Measurements from ENCODE around the gene SKAP2.
"Not testable (repeated sequence)": the region's sequence is repeated elsewhere in the genome, so short reads cannot be mapped to it uniquely, and the experiment has no call there.

The SKAP2 gene

GRCh38 chr7:26836793-26837192 lies 27.6 kb downstream of the SKAP2 start:
- H3K27ac ChIP-seq (ENCODE audit: low read length); H3K27me3 ChIP-seq (ENCODE audit: control insufficient read depth, insufficient read depth, low read length); H3K4me3 ChIP-seq (ENCODE audit: low read length); DNase-seq (ENCODE audit: low read depth, low spot score); H3K4me1 ChIP-seq (ENCODE audit: control insufficient read depth, insufficient read depth, low read length); H3K9me3 ChIP-seq (ENCODE audit: control insufficient read depth, insufficient read depth, low read length); H3K36me3 ChIP-seq (ENCODE audit: control insufficient read depth, insufficient read depth, low read length): not testable (repeated sequence)
- no CpG with 5 or more reads among the region's 3 CpGs for WGBS (ENCODE audit: insufficient coverage, insufficient read length)

- Histone ChIP-seq H3K4me3 (ENCODE audit: low read length) (no peak overlapping the region), H3K27me3 (ENCODE audit: control insufficient read depth, insufficient read depth, low read length) (no peaks in the 10 kb centered on the region), H3K4me1 (ENCODE audit: control insufficient read depth, insufficient read depth, low read length) (no peaks in the 10 kb centered on the region), H3K36me3 (ENCODE audit: control insufficient read depth, insufficient read depth, low read length) (no peaks in the 10 kb centered on the region), H3K9me3 (ENCODE audit: control insufficient read depth, insufficient read depth, low read length) (no peaks in the 10 kb centered on the region), H3K27ac (ENCODE audit: low read length) (no peak overlapping the region)
- no peak for DNase-seq (ENCODE audit: low read depth, low spot score)
- WGBS (ENCODE audit: insufficient coverage, insufficient read length) = no CpG with 5 or more reads among the region's 3 CpGs
These were observed 49.0 kb downstream of the SKAP2 start for GRCh38 chr7:26815426-26815825.

GRCh38 chr7:26813432-26813831 lies 51.0 kb downstream of the SKAP2 start:
- no peak overlapping the region for H3K27ac ChIP-seq (ENCODE audit: low read length)
- no peak overlapping the region for H3K4me3 ChIP-seq (ENCODE audit: low read length)
- H3K4me1 ChIP-seq (ENCODE audit: control insufficient read depth, insufficient read depth, low read length) = no peaks in the 10 kb centered on the region
- H3K27me3 ChIP-seq (ENCODE audit: control insufficient read depth, insufficient read depth, low read length) = no peaks in the 10 kb centered on the region
- H3K9me3 ChIP-seq (ENCODE audit: control insufficient read depth, insufficient read depth, low read length) = no peaks in the 10 kb centered on the region
- WGBS (ENCODE audit: insufficient coverage, insufficient read length) = no CpG with 5 or more reads among the region's 2 CpGs
- DNase-seq (ENCODE audit: low read depth, low spot score) = no peak
- H3K36me3 ChIP-seq (ENCODE audit: control insufficient read depth, insufficient read depth, low read length) = no peaks in the 10 kb centered on the region

- Histone ChIP-seq H3K4me1 (ENCODE audit: control insufficient read depth, insufficient read depth, low read length) (no peaks in the 10 kb centered on the region), H3K9me3 (ENCODE audit: control insufficient read depth, insufficient read depth, low read length) (no peaks in the 10 kb centered on the region), H3K27me3 (ENCODE audit: control insufficient read depth, insufficient read depth, low read length) (no peaks in the 10 kb centered on the region), H3K36me3 (ENCODE audit: control insufficient read depth, insufficient read depth, low read length) (no peaks in the 10 kb centered on the region), H3K4me3 (ENCODE audit: low read length) (no peak overlapping the region), H3K27ac (ENCODE audit: low read length) (no peak overlapping the region)
- no peak for DNase-seq (ENCODE audit: low read depth, low spot score)
- WGBS (ENCODE audit: insufficient coverage, insufficient read length) = no CpG with 5 or more reads among the region's 2 CpGs
These were observed 69.8 kb downstream of the SKAP2 start for GRCh38 chr7:26794541-26794940.

GRCh38 chr7:26792576-26792975 lies 71.8 kb downstream of the SKAP2 start:
- Histone ChIP-seq H3K4me3 (ENCODE audit: low read length) (no peak overlapping the region), H3K27ac (ENCODE audit: low read length) (no peak overlapping the region), H3K9me3 (ENCODE audit: control insufficient read depth, insufficient read depth, low read length) (no peaks in the 10 kb centered on the region), H3K36me3 (ENCODE audit: control insufficient read depth, insufficient read depth, low read length) (no peaks in the 10 kb centered on the region), H3K4me1 (ENCODE audit: control insufficient read depth, insufficient read depth, low read length) (no peaks in the 10 kb centered on the region), H3K27me3 (ENCODE audit: control insufficient read depth, insufficient read depth, low read length) (no peaks in the 10 kb centered on the region)
- DNase-seq (ENCODE audit: low read depth, low spot score) = no peak

GRCh38 chr7:26792006-26792405 lies 72.4 kb downstream of the SKAP2 start:
- H3K36me3 ChIP-seq (ENCODE audit: control insufficient read depth, insufficient read depth, low read length) = no peaks in the 10 kb centered on the region
- no peak overlapping the region for H3K4me3 ChIP-seq (ENCODE audit: low read length)
- no peaks in the 10 kb centered on the region for H3K27me3 ChIP-seq (ENCODE audit: control insufficient read depth, insufficient read depth, low read length)
- DNase-seq (ENCODE audit: low read depth, low spot score) = no peak
- H3K4me1 ChIP-seq (ENCODE audit: control insufficient read depth, insufficient read depth, low read length) = no peaks in the 10 kb centered on the region
- H3K27ac ChIP-seq (ENCODE audit: low read length) = no peak overlapping the region
- no peaks in the 10 kb centered on the region for H3K9me3 ChIP-seq (ENCODE audit: control insufficient read depth, insufficient read depth, low read length)

- Histone ChIP-seq H3K9me3 (ENCODE audit: control insufficient read depth, insufficient read depth, low read length) (no peaks in the 10 kb centered on the region), H3K27me3 (ENCODE audit: control insufficient read depth, insufficient read depth, low read length) (no peaks in the 10 kb centered on the region), H3K27ac (ENCODE audit: low read length) (no peak overlapping the region), H3K4me1 (ENCODE audit: control insufficient read depth, insufficient read depth, low read length) (no peaks in the 10 kb centered on the region), H3K4me3 (ENCODE audit: low read length) (no peak overlapping the region), H3K36me3 (ENCODE audit: control insufficient read depth, insufficient read depth, low read length) (no peaks in the 10 kb centered on the region)
- DNase-seq (ENCODE audit: low read depth, low spot score) = no peak
- no CpG with 5 or more reads among the region's 5 CpGs for WGBS (ENCODE audit: insufficient coverage, insufficient read length)
These were observed 74.8 kb downstream of the SKAP2 start for GRCh38 chr7:26789481-26790184.

- no CpG with 5 or more reads among the region's 6 CpGs for WGBS (ENCODE audit: insufficient coverage, insufficient read length)
These were observed 76.7 kb downstream of the SKAP2 start for GRCh38 chr7:26787701-26788100.

GRCh38 chr7:26784118-26784517 lies 80.3 kb downstream of the SKAP2 start:
- H3K4me3 ChIP-seq (ENCODE audit: low read length) = no peak overlapping the region
- WGBS (ENCODE audit: insufficient coverage, insufficient read length) = no CpG with 5 or more reads among the region's 3 CpGs
- H3K27ac ChIP-seq (ENCODE audit: low read length) = no peak overlapping the region
- no peak for DNase-seq (ENCODE audit: low read depth, low spot score)
- no peaks in the 10 kb centered on the region for H3K4me1 ChIP-seq (ENCODE audit: control insufficient read depth, insufficient read depth, low read length)
- H3K27me3 ChIP-seq (ENCODE audit: control insufficient read depth, insufficient read depth, low read length) = no peaks in the 10 kb centered on the region
- H3K9me3 ChIP-seq (ENCODE audit: control insufficient read depth, insufficient read depth, low read length) = no peaks in the 10 kb centered on the region
- H3K36me3 ChIP-seq (ENCODE audit: control insufficient read depth, insufficient read depth, low read length) = no peaks in the 10 kb centered on the region

More at GRCh38 chr7:26787701-26788100, 76.7 kb downstream of the SKAP2 start:
- Histone ChIP-seq H3K36me3 (ENCODE audit: control insufficient read depth, insufficient read depth, low read length) (no peaks in the 10 kb centered on the region), H3K4me3 (ENCODE audit: low read length) (no peak overlapping the region), H3K27me3 (ENCODE audit: control insufficient read depth, insufficient read depth, low read length) (no peaks in the 10 kb centered on the region), H3K4me1 (ENCODE audit: control insufficient read depth, insufficient read depth, low read length) (no peaks in the 10 kb centered on the region), H3K9me3 (ENCODE audit: control insufficient read depth, insufficient read depth, low read length) (no peaks in the 10 kb centered on the region), H3K27ac (ENCODE audit: low read length) (no peak overlapping the region)
- DNase-seq (ENCODE audit: low read depth, low spot score) = no peak

- Histone ChIP-seq H3K27me3 (ENCODE audit: control insufficient read depth, insufficient read depth, low read length) (no peaks in the 10 kb centered on the region), H3K4me3 (ENCODE audit: low read length) (no peak overlapping the region), H3K27ac (ENCODE audit: low read length) (no peak overlapping the region), H3K36me3 (ENCODE audit: control insufficient read depth, insufficient read depth, low read length) (no peaks in the 10 kb centered on the region), H3K9me3 (ENCODE audit: control insufficient read depth, insufficient read depth, low read length) (no peaks in the 10 kb centered on the region), H3K4me1 (ENCODE audit: control insufficient read depth, insufficient read depth, low read length) (no peaks in the 10 kb centered on the region)
- WGBS (ENCODE audit: insufficient coverage, insufficient read length) = no CpG with 5 or more reads among the region's 2 CpGs
- no peak for DNase-seq (ENCODE audit: low read depth, low spot score)
These were observed 81.9 kb downstream of the SKAP2 start for GRCh38 chr7:26782501-26782900.

GRCh38 chr7:26779978-26780595 lies 84.3 kb downstream of the SKAP2 start:
- H3K27ac ChIP-seq (ENCODE audit: low read length) = no peak overlapping the region
- H3K27me3 ChIP-seq (ENCODE audit: control insufficient read depth, insufficient read depth, low read length) = no peaks in the 10 kb centered on the region
- WGBS (ENCODE audit: insufficient coverage, insufficient read length) = no CpG with 5 or more reads among the region's 1 CpG
- H3K4me1 ChIP-seq (ENCODE audit: control insufficient read depth, insufficient read depth, low read length) = no peaks in the 10 kb centered on the region
- no peaks in the 10 kb centered on the region for H3K36me3 ChIP-seq (ENCODE audit: control insufficient read depth, insufficient read depth, low read length)
- no peak for DNase-seq (ENCODE audit: low read depth, low spot score)
- H3K9me3 ChIP-seq (ENCODE audit: control insufficient read depth, insufficient read depth, low read length) = no peaks in the 10 kb centered on the region
- H3K4me3 ChIP-seq (ENCODE audit: low read length) = no peak overlapping the region
